Body of pancreas (tissue), 4 donors: ENCODE results near the gene CYP26C1. TPM values are rescaled to one million over a fixed set of nuclear protein-coding genes. Genes with fewer than 3 reads are reported as not detected.

Experiments
- ATAC-seq: fragments of 150-250 bp; one replicate; pipeline ENCODE4 v1.9.1; 2016
- DNase-seq, 4 donors: peaks; one replicate each; pipeline ENCODE4 v3.0.0-alpha.2; 2019
- H3K27ac ChIP-seq, 4 donors: fragments of 200-600 bp; sonication (generic); 1 replicate in 3 of 4; 2 replicates in 1 of 4; pipeline versions ENCODE4 v1.5.1 to v1.6.1; 2016 to 2019; ENCODE audit warnings: mild to moderate bottlenecking in 1 of 4, mixed read lengths in 1 of 4, moderate library complexity in 1 of 4
- H3K27me3 ChIP-seq, 2 donors: fragments of 200-600 bp; sonication (generic); one replicate each; pipeline ENCODE4 v1.6.0; 2016; ENCODE audit warnings: mild to moderate bottlenecking in 1 of 2
- H3K36me3 ChIP-seq, 2 donors: fragments of 200-600 bp; sonication (generic); replicated peaks in 1 of 2; 2 replicates each; pipeline ENCODE4 v1.5.1; 2016; ENCODE audit warnings: low read depth in 2 of 2; ENCODE audit not compliant: insufficient read depth in 1 of 2
- H3K4me1 ChIP-seq: fragments of 200-600 bp; sonication (generic); one replicate; pipeline ENCODE4 v1.6.0; 2016
- H3K4me3 ChIP-seq, 2 donors: fragments of 200-600 bp; sonication (generic); 1 replicate in 1 of 2; 2 replicates in 1 of 2; pipeline ENCODE4 v1.5.1; 2016 to 2019
- H3K9me3 ChIP-seq, 3 donors: fragments of 200-600 bp; sonication (generic); 1 replicate in 2 of 3; 2 replicates in 1 of 3; pipeline ENCODE4 v1.5.1; 2016
- CTCF ChIP-seq, 7 experiments: fragments of 450-650 bp in 4 of 7; fragments of 200-600 bp in 3 of 7; sonication (generic) in 3 of 7; IDR thresholded peaks; one replicate each; pipeline ENCODE4 v1.5.1; 2016 to 2019; ENCODE audit warnings: antibody characterized with exemption in 7 of 7
- POLR2A ChIP-seq, 3 donors: fragments of 450-650 bp; IDR thresholded peaks; one replicate each; pipeline ENCODE4 v1.6.1; 2016; ENCODE audit warnings: antibody characterized with exemption in 3 of 3, mild to moderate bottlenecking in 2 of 3
- WGBS, 2 donors: methylation state at CpG; one replicate each; pipeline ENCODE4 v1.1.5; 2017; 5-methylcytosine and 5-hydroxymethylcytosine counted together
- intact Hi-C: fragments of 100-400 bp; cut with DNase I; formaldehyde crosslinking; loops from one replicate; pipeline ENCODE4 v1.15.1; 2023
- total RNA-seq, 2 donors: library from RNA; depleted of rRNA; stranded (reverse); fragments of >200 nt; gene quantifications; one replicate each; pipeline ENCODE4 v1.1.0, GENCODE V29; 2016

Gene CYP26C1
- total RNA-seq, 2 donors from 2014 or later, result 0.33 to 0.52 TPM

GRCh38 chr10:93027508-93027907 is 33.1 kb upstream of the CYP26C1 start:
- Histone ChIP-seq H3K36me3 (no peaks in the 10 kb centered on the region), H3K27me3 (no peaks in the 10 kb centered on the region), H3K9me3 (no peaks in the 10 kb centered on the region), H3K27ac (no peak overlapping the region), H3K4me3 (no peak overlapping the region), H3K4me1 (no peaks in the 10 kb centered on the region)
- DNase-seq, result no peak
- ATAC-seq, result no peak
- intact Hi-C loops, result no loop called here
- TF ChIP-seq POLR2A (IDR thresholded peaks at IDR 0.05) (no peak), CTCF (IDR thresholded peaks at IDR 0.05) (no peak)

GRCh38 chr10:93028883-93029282 is 31.7 kb upstream of the CYP26C1 start:
- no peaks in the 10 kb centered on the region for H3K36me3 ChIP-seq
- no peaks in the 10 kb centered on the region for H3K4me1 ChIP-seq
- H3K27ac ChIP-seq, result no peak overlapping the region
- ATAC-seq (no peak), DNase-seq (no peak)
- no peaks in the 10 kb centered on the region for H3K27me3 ChIP-seq
- intact Hi-C loops, result no loop called here
- no peak for TF ChIP-seq POLR2A (IDR thresholded peaks at IDR 0.05)
- TF ChIP-seq CTCF (IDR thresholded peaks at IDR 0.05), result no peak
- 91 to 95% methylated on average over 2 of the region's 2 CpGs for WGBS, 2 donors
- no peak overlapping the region for H3K4me3 ChIP-seq
- no peaks in the 10 kb centered on the region for H3K9me3 ChIP-seq

GRCh38 chr10:93030409-93030808 is 30.2 kb upstream of the CYP26C1 start:
- Histone ChIP-seq H3K4me1 (no peaks in the 10 kb centered on the region), H3K27me3 (no peaks in the 10 kb centered on the region), H3K4me3 (no peak overlapping the region), H3K36me3 (no peaks in the 10 kb centered on the region), H3K27ac (no peak overlapping the region), H3K9me3 (no peaks in the 10 kb centered on the region)
- no peak for ATAC-seq
- TF ChIP-seq POLR2A (IDR thresholded peaks at IDR 0.05) (no peak), CTCF (IDR thresholded peaks at IDR 0.05) (no peak)
- no peak for DNase-seq
- intact Hi-C loops, result no loop called here

- Histone ChIP-seq H3K27ac (no peak overlapping the region), H3K27me3 (no peaks in the 10 kb centered on the region), H3K36me3 (no peaks in the 10 kb centered on the region), H3K4me3 (no peak overlapping the region), H3K4me1 (no peaks in the 10 kb centered on the region), H3K9me3 (no peaks in the 10 kb centered on the region)
- intact Hi-C loops, result no loop called here
- DNase-seq (no peak), ATAC-seq (no peak)
- TF ChIP-seq POLR2A (IDR thresholded peaks at IDR 0.05) (no peak), CTCF (IDR thresholded peaks at IDR 0.05) (no peak)
- 88 to 94% methylated on average over 5 of the region's 5 CpGs for WGBS, 2 donors
Measured at GRCh38 chr10:93032105-93032808, 28.3 kb upstream of the CYP26C1 start.

GRCh38 chr10:93032809-93033137 is 27.8 kb upstream of the CYP26C1 start:
- DNase-seq (no peak), ATAC-seq (no peak)
- 93 to 96% methylated on average over 1 of the region's 1 CpG for WGBS, 2 donors
- H3K9me3 ChIP-seq, result no peaks in the 10 kb centered on the region
- intact Hi-C loops, result no loop called here
- no peak overlapping the region for H3K27ac ChIP-seq
- H3K36me3 ChIP-seq, result no peaks in the 10 kb centered on the region
- H3K27me3 ChIP-seq, result no peaks in the 10 kb centered on the region
- H3K4me3 ChIP-seq, result no peak overlapping the region
- TF ChIP-seq CTCF (IDR thresholded peaks at IDR 0.05) (no peak), POLR2A (IDR thresholded peaks at IDR 0.05) (no peak)
- H3K4me1 ChIP-seq, result no peaks in the 10 kb centered on the region
